Posterior cingulate gyrus (tissue), 11 donors: Measurements from ENCODE around the gene ARID1B.

Source experiments
- DNase-seq, 10 donors: peaks; one replicate each; pipeline versions ENCODE4 v3.0.0 to v3.0.0-alpha.2; 2020 to 2021; ENCODE audit warnings: mixed read lengths in 3 of 10
- intact Hi-C: fragments of 100-400 bp; cut with DNase I; formaldehyde crosslinking; loops from one replicate; pipeline ENCODE4 v1.15.1; 2023

The ARID1B gene

GRCh38 chr6:157074969-157075368 lies 297.8 kb downstream of the ARID1B start:
- DNase-seq, result no peak
- intact Hi-C loops, result no loop called here

GRCh38 chr6:157075549-157076450 lies 298.6 kb downstream of the ARID1B start:
- intact Hi-C loops, result no loop called here
- no peak for DNase-seq

- no peak for DNase-seq
- intact Hi-C loops, result no loop called here
Observed at GRCh38 chr6:157076451-157076822, 299.3 kb downstream of the ARID1B start.

GRCh38 chr6:157077251-157077650 lies 300.1 kb downstream of the ARID1B start:
- intact Hi-C loops, result no loop called here
- peak in 1 of 10 donors; percentile 61 for DNase-seq

GRCh38 chr6:157078326-157078725 lies 301.1 kb downstream of the ARID1B start:
- intact Hi-C loops, result no loop called here
- DNase-seq, result no peak

GRCh38 chr6:157079277-157079676 lies 302.1 kb downstream of the ARID1B start:
- no peak for DNase-seq
- intact Hi-C loops, result no loop called here

- no peak for DNase-seq
- intact Hi-C loops, result no loop called here
Observed at GRCh38 chr6:157079771-157080170, 302.6 kb downstream of the ARID1B start.

- DNase-seq, result no peak
- intact Hi-C loops, result no loop called here
Observed at GRCh38 chr6:157080986-157081391, 303.8 kb downstream of the ARID1B start.

- intact Hi-C loops, result no loop called here
- DNase-seq, result peak in 1 of 10 donors; percentile 55
Observed at GRCh38 chr6:157083343-157083742, 306.2 kb downstream of the ARID1B start.

GRCh38 chr6:157086632-157087031 lies 309.5 kb downstream of the ARID1B start:
- intact Hi-C loops, result no loop called here
- DNase-seq, result no peak

- intact Hi-C loops, result no loop called here
- no peak for DNase-seq
Observed at GRCh38 chr6:157087974-157088373, 310.8 kb downstream of the ARID1B start.

GRCh38 chr6:157088841-157089240 lies 311.7 kb downstream of the ARID1B start:
- DNase-seq, result no peak
- intact Hi-C loops, result no loop called here

- no peak for DNase-seq
- intact Hi-C loops, result no loop called here
Observed at GRCh38 chr6:157089258-157089657, 312.1 kb downstream of the ARID1B start.

- intact Hi-C loops, result no loop called here
- DNase-seq, result no peak
Observed at GRCh38 chr6:157089851-157090250, 312.7 kb downstream of the ARID1B start.

- no peak for DNase-seq
- intact Hi-C loops, result no loop called here
Observed at GRCh38 chr6:157090736-157091135, 313.6 kb downstream of the ARID1B start.

- no peak for DNase-seq
- intact Hi-C loops, result no loop called here
Observed at GRCh38 chr6:157091243-157091642, 314.1 kb downstream of the ARID1B start.

GRCh38 chr6:157091856-157092460 lies 314.8 kb downstream of the ARID1B start:
- DNase-seq, result no peak

GRCh38 chr6:157092736-157093135 lies 315.6 kb downstream of the ARID1B start:
- DNase-seq, result no peak
- intact Hi-C loops, result no loop called here

More at GRCh38 chr6:157091856-157092460, 314.8 kb downstream of the ARID1B start:
- intact Hi-C loops, result no loop called here

GRCh38 chr6:157093536-157093935 lies 316.4 kb downstream of the ARID1B start:
- DNase-seq, result no peak
- intact Hi-C loops, result no loop called here

GRCh38 chr6:157094038-157094437 lies 316.9 kb downstream of the ARID1B start:
- intact Hi-C loops, result no loop called here
- DNase-seq, result no peak

GRCh38 chr6:157095084-157095483 lies 317.9 kb downstream of the ARID1B start:
- intact Hi-C loops, result no loop called here
- no peak for DNase-seq

- intact Hi-C loops, result no loop called here
- DNase-seq, result no peak
Observed at GRCh38 chr6:157095569-157095968, 318.4 kb downstream of the ARID1B start.
